H1 (cell line): ENCODE results near the gene PPP1CA. TPM values are rescaled to one million over a fixed set of nuclear protein-coding genes. Genes with fewer than 3 reads are reported as not detected.

Experiments used
- BACH1 ChIP-seq: IDR thresholded peaks from 2 replicates; pipeline ENCODE4 v1.6.1; 2012; ENCODE audit warnings: low read length, improper control_type of control experiment
- EP300 ChIP-seq, 2 experiments: IDR thresholded peaks; 1 replicate in 1 of 2; 2 replicates in 1 of 2; pipeline ENCODE4 v1.6.1; 2011 to 2012; ENCODE audit warnings: low read depth in 2 of 2, low read length in 2 of 2, mild to moderate bottlenecking in 2 of 2, borderline replicate concordance in 1 of 2, inconsistent platforms in 1 of 2, moderate library complexity in 1 of 2
- SP2 ChIP-seq: IDR thresholded peaks from 2 replicates; pipeline ENCODE4 v1.6.1; 2012; ENCODE audit warnings: mild to moderate bottlenecking, low read length, inconsistent platforms
- polyA plus RNA-seq, 7 experiments: library from polyadenylated mRNA; depleted of rRNA in 3 of 7; stranded (reverse) in 5 of 7; unstranded in 2 of 7; fragments of >200 nt in 5 of 7; fragments of 200-250 nt in 2 of 7; gene quantifications; 1 replicate in 5 of 7; 2 replicates in 1 of 7; 4 replicates in 1 of 7; pipeline versions ENCODE4 v1.2.1 to v1.2.3, GENCODE V29; 2011 to 2013; ENCODE audit warnings: missing spikeins in 2 of 7, mixed read lengths in 2 of 7
- total RNA-seq: library from RNA; stranded (reverse); fragmentation: NEBNext Ultra II Directional; extraction: Animal tissue kit (Norgen Biotek cat#: 25700); gene quantifications from 2 replicates; pipeline ENCODE4 v1.2.1, GENCODE V29; 2021

Gene PPP1CA
- total and polyA plus RNA-seq, 2 of the 8 experiments (the other 6 are each of a cell fraction or from before 2014, with no cell fraction given) = 198 to 359 TPM

- TF ChIP-seq EP300 (IDR thresholded peaks at IDR 0.05; ENCODE audit: borderline replicate concordance in 1 of 2, low read depth in 2 of 2, low read length in 2 of 2) = no peak
- no peak for TF ChIP-seq BACH1
- no peak for TF ChIP-seq SP2
Measured at GRCh38 chr11:67419325-67420049, 17.8 kb upstream of the PPP1CA start (continued).
